HG02970 (cell line): ENCODE measurements around the gene VAPA.

Source experiments
- ATAC-seq: cut with Tn5 transposase; IDR thresholded peaks from one replicate; pipeline ENCODE4 v1.9.1; 2021; ENCODE audit warnings: mild to moderate bottlenecking, moderate library complexity, moderate number of reproducible peaks; ENCODE audit not compliant: unreplicated experiment, low FRiP score

VAPA gene, protein sequence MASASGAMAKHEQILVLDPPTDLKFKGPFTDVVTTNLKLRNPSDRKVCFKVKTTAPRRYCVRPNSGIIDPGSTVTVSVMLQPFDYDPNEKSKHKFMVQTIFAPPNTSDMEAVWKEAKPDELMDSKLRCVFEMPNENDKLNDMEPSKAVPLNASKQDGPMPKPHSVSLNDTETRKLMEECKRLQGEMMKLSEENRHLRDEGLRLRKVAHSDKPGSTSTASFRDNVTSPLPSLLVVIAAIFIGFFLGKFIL

DNA sequence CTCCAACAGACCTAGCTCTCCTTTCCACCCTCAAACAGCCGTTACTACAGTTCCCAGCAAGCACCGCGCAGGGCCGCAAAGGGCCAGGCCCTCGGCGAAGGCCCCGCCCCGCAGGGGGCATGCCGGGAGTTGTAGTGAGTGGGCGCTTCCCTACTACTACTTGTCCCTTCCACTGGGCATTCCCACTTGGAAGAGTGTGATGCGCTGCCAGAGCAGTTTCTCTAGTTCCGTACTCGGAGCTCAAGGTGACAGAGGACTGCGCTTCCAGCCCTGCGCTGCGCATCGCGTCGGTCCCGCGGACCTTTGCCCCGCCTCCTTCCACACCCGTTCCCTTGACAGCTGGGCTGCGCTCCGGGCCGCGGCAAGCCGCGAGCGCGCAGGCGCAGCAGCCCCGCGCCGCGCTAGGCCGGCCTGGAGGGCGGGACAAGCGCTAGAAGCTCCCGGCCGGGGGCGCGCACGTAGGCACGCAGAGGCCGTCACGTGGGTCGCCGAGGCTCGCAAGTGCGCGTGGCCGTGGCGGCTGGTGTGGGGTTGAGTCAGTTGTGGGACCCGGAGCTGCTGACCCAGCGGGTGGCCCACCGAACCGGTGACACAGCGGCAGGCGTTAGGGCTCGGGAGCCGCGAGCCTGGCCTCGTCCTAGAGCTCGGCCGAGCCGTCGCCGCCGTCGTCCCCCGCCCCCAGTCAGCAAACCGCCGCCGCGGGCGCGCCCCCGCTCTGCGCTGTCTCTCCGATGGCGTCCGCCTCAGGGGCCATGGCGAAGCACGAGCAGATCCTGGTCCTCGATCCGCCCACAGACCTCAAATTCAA lies at the start of gene VAPA:
VAPA (plus strand) TSS at position 491 of the 808 bp plus-strand sequence; CDS start at position 732, 241 bp downstream.
- ATAC-seq = peak; percentile 87

DNA sequence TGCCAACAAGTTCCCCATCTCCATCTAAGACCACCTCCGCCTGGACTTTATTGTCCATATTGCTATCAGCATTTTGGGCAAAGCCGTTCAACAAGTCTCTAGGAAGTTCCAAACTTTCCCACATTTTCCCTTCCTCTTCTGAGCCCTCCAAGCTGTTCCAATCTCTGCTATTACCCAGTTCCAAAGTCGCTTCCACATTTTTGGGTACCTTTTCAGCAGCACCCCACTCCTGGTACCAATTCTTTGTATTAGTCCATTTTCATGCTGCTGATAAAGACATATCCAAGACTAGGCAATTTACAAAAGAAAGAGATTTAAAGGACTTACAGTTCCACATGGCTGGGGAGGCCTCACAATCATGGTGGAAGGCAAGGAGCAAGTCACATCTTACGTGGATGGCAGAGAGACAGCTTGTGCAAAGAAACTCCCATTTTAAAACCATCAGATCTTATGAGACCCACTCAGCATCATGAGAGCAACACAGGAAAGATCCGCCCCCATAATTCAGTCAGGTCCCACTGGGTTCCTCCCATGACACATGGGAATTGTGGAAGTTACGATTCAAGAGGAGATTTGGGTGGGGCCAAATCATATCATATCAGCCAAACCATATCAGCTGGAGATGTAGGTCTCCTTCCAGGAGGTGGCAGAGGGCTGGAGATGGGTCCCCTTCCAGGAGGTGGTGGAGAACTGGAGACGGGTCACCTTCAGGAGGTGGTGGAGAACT lies 47.9 kb upstream of the VAPA start:
- ATAC-seq = no peak

DNA sequence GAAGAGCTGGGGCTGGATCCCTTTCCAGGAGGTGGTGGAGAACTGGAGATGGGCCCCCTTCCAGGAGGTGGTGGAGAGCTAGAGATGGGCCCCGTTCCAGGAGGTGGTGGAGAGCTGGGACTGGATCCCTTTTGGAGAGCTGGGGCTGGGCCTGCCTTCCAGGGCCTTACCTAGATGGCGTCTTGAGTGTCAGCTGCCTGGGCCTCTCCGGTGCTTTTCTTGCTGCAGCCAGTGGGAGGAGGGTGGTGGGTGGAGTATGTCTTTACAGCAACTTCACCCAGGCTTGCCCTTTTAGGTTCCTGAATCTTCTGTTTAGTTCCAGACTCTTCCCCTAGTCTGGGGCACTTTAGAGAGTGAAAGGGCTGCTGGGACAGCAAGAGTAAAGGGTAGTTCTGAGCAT lies 47.2 kb upstream of the VAPA start:
- no peak for ATAC-seq

DNA sequence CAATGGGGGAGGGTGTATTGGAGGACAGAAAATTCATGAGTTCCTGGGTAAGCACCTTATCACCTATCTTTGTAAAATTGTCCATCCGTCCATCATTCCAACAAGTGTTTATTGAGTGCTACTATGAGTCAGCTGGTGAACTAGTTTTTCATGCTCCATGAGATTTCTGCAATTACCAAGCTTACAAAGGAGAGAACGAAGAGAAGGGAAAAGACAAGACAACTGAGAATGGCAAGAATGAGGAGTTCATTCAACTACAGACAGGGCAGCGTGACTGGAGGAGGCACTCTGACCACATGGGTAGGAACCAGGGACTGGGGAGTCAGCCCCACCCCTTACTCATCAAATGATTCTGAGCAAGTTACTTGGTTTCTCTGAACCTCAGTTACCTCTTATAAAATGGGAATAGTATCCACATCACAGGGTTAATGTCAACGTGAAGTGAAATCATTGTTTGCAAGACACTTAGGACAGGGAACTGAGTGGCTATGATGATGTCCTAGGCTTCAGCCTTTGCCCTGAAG lies 46.7 kb upstream of the VAPA start:
- ATAC-seq = no peak

DNA sequence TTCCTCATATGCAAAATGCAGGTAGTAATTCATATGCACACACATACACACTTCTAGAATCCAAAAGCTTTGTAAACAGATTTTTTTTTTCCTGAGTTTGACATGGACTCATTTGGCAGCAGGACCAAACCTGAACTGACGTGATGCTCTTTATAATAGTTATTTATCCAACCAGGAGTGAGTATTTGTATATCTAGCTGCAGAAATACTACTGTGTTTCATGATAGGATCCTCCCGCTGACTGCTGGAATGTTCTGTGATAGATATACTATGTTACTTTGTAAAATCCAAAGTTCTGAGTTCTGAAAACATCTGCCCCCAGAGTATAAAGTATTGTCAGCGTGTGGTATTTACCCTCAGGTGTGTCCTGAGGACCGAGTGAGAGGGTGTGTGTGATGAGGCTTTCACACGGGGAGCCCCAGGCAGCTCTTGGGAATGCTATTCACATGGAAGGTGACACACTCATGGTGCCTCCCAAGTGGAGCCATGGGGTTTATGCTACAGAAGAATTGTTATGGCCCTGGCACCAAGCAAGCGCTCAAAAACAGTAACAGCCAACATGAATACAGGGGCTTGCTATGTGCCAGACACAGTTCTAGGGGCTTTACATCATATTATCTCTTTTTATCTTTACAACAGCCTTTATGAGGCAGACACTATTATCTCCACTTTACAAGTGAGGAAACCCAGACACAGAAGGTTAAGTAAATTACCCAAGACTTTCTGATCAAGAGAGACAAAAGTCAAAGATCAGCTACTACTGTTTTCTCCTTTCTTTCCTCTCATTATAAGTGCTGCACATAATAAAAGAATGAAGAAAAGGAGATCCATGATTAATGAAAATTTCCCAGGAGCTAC lies 44.7 kb upstream of the VAPA start:
- no peak for ATAC-seq

DNA sequence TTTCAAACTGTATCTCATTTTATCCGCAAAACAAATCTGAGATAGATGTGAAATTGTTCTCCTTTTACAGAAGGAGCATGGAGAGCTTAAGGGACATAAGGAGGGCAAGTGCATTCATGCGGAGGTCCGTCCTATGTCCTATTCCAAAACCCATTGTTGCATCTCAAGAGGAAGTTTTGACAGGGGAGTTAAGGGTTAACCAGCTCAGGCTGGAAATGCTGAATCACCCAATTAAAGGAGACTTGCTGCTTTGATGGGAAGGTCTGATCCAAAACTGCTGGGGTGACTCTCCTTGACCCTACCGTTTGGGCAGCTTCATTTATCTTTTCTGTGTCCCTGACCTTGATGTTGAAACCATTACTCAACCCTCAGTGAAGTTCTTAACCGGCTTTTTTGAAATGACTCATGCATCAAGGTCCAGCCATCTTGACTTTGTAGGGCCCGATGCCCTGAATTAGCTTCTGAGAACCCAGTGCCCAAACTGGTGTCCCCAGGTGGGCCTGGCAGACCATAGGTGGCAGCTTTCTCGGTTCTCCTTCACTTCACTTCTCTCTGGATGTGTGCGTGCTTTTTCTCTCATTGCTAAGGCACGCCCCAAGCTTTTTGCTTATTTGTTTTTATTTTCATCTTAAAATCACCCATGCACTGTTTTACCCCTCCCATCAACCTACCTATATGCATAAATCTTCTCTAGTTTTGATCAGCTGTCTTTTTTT lies 43.9 kb upstream of the VAPA start:
- ATAC-seq = no peak

DNA sequence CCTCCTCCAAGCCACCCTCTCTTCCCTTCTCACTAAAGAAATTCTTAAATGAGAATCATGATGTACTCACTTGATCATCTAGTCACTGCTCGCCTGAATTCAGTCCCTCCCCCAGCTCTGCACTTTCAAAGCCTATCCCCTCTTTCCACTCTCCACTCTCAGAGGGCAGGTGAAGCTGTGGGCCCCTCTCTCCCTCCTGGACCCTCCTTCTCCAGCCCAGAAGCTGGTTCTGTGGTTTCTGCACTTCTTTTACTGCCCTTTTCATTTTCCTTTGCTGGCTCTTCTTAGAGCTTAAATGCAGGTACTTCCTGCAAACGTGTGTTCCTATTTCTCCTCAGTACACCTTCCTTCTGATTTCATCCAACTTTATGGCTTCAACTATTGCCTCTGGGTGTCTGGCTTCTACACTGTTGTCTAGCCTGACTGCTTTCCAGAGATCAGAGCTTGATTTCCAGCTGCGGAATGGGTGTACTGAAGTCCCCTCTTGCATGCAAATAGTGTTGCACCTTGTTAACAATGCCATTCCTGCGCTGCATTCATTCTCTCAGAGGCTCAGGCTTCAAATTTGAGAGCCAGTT lies 43.3 kb upstream of the VAPA start:
- ATAC-seq = no peak

DNA sequence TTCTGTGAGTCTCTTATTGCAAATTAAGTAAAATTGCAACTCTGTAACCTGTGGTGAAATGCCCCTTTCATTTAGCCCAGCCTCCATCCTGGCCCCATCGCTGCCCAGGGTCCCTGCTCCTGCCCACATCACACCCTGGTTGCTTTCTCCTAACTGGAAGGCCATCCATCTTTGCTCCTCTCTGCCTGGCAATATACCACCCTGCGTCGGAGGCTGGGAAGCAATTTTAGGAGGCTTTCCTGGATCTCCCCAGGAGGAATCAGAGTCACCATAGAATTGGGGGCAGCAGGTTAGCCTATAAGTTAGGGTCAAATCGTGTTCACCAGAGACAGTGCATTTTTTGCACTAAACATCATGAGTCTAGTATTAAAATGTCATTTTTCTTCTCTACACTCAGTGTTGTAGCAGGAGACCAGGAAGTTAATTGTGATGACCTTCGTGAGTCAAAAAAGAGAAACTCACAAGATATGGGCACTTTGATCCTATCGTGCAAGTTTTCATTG lies 42.5 kb upstream of the VAPA start:
- ATAC-seq = no peak

DNA sequence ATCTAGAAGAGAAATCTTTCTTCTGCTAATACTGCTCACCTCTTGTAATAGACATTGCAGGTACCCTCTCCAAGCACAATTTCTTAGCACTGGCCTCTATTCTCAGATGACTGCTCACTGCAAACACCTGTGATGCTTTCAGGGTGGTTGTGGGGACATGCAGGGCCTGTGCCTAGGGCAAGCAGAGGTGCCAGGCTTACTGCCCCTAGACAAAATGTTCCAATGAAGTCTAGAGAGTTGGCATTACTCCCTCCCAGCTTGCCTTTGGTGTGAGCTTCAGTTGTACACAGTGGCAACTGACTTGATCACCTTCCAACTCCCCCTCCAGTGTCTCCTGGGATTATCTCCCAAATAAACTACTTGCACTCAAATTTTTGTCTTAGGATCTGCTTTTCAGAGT lies 41.0 kb upstream of the VAPA start:
- no peak for ATAC-seq

DNA sequence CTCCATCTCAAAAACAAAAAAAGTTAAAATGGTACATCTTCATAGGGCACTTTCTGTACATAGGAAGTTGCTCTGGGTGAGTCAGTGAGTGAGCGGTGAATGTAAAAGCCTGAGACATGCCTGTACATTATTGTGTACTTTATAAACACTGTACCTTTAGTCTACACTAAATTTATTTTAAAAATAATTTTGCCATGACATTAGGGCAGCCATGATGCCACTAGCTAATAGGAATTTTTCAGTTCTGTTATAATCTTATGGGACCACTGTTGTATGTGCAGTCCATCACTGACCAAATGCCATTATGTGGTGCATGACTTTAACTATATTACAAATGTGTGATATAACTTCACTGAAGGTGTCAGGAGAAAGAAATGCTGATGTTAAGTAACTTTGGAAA lies 39.1 kb upstream of the VAPA start:
- ATAC-seq = no peak

DNA sequence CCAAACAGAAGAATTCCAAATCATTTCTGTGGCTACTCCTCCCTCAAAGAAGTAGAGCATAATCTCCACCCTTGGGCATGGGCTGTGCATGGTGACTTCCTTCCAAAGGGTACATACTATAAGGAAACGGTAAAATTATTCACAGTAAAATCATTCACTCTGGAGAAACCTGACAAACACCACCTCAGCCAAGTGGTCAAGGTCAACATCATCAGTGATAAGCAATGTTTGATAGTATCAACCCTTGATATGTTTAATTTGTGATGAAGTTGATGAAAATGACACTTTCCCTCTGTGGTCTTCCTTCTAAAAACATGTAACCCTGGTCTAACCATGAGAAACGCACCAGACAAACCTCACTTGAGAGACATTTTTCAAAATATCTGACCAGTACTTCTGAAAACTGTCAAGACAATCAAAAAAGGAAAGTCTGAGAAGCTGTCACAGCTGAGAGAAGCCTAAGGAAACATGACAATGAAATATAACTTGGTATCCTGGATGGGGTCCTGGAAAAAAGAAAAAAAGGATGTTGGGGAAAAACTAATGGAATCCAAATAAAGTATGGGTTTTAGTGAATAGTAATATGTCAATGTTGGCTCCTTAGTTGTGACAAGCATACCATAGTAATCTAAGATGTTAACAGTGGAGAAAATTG lies 37.5 kb upstream of the VAPA start:
- ATAC-seq = no peak

DNA sequence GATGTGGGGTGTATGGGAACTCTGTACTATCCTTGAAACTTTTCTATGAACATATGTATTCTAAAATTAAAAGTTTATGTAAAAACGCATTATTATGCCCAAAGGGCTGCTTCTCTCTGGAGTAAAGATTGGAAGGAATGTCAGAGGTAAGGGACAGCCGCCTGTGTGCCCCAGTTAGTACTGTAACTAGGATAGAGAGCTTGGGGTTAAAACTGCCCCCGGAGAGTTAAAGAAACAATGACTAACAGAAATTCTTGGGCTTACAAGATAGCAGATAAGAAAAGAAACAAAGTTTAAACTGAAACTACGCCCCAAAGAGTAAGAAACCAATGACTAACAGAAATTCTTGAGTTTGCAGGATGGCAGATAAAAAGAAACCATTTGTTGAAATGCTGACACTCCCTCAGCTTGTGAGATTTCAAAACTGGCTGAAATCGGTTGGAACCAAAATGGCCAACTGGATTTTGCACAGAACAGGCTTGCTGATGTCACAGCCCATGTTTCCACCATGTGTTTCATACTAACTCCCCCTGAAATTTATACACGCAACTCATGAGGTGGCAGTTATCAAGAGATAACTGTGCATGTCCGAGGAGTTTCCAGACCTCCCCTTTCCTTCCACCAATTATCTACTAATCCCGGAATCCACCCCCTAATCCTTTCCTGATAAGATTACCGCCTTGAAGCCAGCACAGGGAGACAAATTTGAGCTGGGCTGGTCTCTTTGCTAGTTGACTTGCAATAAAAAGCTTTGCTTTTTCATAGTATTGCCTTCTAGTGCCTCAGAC lies 36.8 kb upstream of the VAPA start:
- no peak for ATAC-seq

DNA sequence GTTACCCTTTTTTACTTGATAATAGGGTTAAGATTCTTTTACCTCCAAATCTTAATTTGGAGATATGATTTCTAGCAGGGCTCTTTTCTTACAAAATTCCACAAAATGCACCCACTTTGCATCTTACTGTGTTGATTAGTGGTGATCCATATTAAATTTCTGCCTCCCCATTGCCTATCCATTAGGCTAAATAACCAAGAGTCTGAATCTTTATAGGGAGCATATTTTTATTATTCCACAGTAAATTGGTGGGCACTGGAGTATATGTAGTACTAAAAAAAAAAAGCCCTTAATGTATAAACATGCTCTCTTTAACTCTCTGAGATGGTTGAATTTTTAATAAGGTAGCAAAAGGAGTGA lies 36.2 kb upstream of the VAPA start:
- ATAC-seq = no peak

DNA sequence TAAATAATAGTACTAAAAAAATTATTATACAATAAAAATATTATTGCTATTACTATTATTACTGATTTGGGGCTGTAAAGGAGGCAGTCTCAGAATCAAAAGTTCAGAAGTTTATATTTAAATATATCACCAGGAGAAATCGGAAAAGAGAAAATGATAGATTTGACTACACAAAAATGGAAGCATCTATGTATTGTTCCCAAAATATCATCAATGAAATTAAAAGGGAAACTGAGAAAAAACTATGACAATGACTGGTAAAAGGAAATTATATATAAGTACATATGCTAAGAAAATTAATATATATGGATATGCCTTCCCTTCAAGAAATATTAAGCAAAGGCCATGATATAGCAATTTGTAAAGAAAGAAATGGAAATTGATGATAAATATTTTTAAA lies 35.7 kb upstream of the VAPA start:
- no peak for ATAC-seq

DNA sequence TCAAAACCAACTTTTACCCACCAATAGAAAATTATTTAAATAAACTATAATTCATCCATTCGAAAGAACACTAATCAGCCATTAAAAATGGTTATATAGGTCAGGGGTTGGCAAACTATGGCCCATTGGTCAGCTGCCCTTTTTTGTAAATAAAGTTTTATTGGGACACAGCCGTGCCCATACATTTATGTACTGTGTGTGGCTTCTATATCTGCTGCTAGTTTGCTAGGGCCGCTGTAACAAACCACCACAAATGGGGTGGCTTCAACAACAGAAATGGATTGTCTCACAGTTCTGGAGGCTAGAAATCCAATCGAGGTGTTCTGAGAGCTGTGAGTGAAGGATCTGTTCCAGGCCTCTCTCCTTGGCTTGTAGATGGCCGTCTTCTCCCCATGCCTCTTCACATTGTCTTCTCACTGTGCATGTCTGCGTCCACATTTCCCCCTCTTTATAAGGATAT lies 35.0 kb upstream of the VAPA start:
- ATAC-seq = no peak

DNA sequence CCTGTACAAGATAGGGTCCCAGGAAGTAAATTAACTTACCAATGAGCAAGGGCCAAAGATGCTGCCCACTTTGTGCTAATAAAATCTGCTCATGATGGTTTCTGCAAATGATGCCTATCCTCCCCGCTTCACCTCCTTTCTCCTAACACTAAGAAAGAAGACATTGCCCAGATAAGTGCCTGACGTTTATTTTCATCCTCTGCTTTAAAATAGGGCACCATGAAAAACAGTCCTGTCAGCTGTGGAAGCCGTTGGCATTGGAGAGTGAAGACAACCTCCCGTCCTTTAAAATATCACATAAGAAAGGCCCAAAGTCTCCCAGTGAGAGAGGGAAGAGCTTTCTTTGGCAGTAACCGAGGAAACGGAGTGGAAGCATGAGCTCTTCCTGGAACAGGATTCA lies 29.7 kb upstream of the VAPA start:
- no peak for ATAC-seq

DNA sequence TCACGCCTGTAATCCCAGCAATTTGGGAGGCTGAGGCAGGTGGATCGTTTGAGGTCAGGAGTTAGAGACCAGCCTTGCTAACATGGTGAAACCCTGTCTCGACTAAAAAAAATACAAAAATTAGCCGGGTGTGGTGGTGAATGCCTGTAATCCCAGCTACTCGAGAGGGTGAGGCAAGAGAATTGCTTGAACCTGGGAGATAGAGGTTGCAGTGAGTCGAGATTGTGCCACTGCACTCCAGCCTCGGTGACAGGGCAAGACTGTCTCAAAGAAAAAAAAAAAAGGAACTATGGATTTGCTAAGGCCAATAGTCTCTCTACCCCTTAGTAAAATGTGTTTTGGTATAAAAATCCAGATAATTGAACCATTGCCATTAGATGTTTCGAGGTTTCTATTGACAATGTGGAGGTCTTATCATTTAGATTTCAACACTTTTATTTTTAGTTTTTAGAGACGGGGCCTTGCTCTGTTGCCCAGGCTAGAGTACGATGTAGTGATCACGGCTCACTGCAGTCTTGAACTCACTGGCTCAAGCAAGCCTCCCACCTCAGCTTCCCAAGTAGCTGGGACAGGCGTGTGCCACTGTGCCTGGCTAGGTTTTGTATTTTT lies 29.2 kb upstream of the VAPA start:
- ATAC-seq = no peak
